ENCODE results near the gene PLPP7.

The PLPP7 gene

GRCh38 chr9:131252120-131252519 is 37.4 kb upstream of the PLPP7 start:
- Histone ChIP-seq H3K23ac (ENCODE audit: low read length in 2 of 2) (no peak overlapping the region), H3K27me3 (ENCODE audit: control insufficient read depth in 1 of 2, insufficient read depth in 1 of 2, low read length in 2 of 2) (no peaks in the 10 kb centered on the region), H4K91ac (ENCODE audit: low read length) (peak overlapping the region; percentile 35), H3K36me3 (ENCODE audit: control insufficient read depth in 1 of 2, insufficient read depth in 2 of 2, low read depth in 1 of 2, low read length in 2 of 2) (no peaks in the 10 kb centered on the region), H2BK12ac (ENCODE audit: low read length in 2 of 2) (no peak overlapping the region), H3K9ac (ENCODE audit: low read length) (no peak overlapping the region), H3K4me3 (ENCODE audit: insufficient read depth in 1 of 2, low read depth in 1 of 2, low read length in 2 of 2) (no peak overlapping the region), H3K4me2 (ENCODE audit: low read length, poor library complexity, severe bottlenecking) (no peak overlapping the region), H3K4me1 (ENCODE audit: control insufficient read depth, insufficient read depth, low read depth, low read length) (peaks cover 11% of the 10 kb centered on the region), H2AK5ac (ENCODE audit: low read length, severe bottlenecking) (no peak overlapping the region), H2BK5ac (ENCODE audit: low read depth, low read length, poor library complexity, severe bottlenecking) (no peak overlapping the region), H3K27ac (ENCODE audit: low read length, poor library complexity, severe bottlenecking) (no peak overlapping the region), H2BK120ac (ENCODE audit: low read depth, low read length) (no peak overlapping the region), H2AFZ (ENCODE audit: low read depth, low read length) (no peak overlapping the region), H2BK15ac (ENCODE audit: low read depth, poor library complexity, severe bottlenecking) (no peak overlapping the region), H4K8ac (ENCODE audit: low read length) (no peak overlapping the region), H3K18ac (ENCODE audit: low read depth in 1 of 2, low read length in 2 of 2) (no peak overlapping the region), H3K14ac (ENCODE audit: low read length in 2 of 2) (no peak overlapping the region), H3K79me1 (replicated peaks; ENCODE audit: low read length, poor library complexity, severe bottlenecking) (no peaks in the 10 kb centered on the region), H3K4ac (ENCODE audit: low read depth in 1 of 2, low read length in 2 of 2) (no peak overlapping the region), H3K9me3 (ENCODE audit: control insufficient read depth, low read length) (no peaks in the 10 kb centered on the region)
- WGBS, result 96% methylated on average over 23 of the region's 23 CpGs
- DNase-seq, result no peak

- Histone ChIP-seq H3K14ac (ENCODE audit: low read length in 2 of 2) (no peak overlapping the region), H3K9ac (ENCODE audit: low read length) (no peak overlapping the region), H3K23ac (ENCODE audit: low read length in 2 of 2) (peak overlapping the region in 1 of 2 experiments; percentile 32), H4K91ac (ENCODE audit: low read length) (no peak overlapping the region), H3K27me3 (ENCODE audit: control insufficient read depth in 1 of 2, insufficient read depth in 1 of 2, low read length in 2 of 2) (no peaks in the 10 kb centered on the region), H2BK120ac (ENCODE audit: low read depth, low read length) (peak overlapping the region; percentile 7), H3K4me2 (ENCODE audit: low read length, poor library complexity, severe bottlenecking) (no peak overlapping the region), H2BK15ac (ENCODE audit: low read depth, poor library complexity, severe bottlenecking) (peak overlapping the region; percentile 3), H3K4me3 (ENCODE audit: insufficient read depth in 1 of 2, low read depth in 1 of 2, low read length in 2 of 2) (no peak overlapping the region), H2AFZ (ENCODE audit: low read depth, low read length) (no peak overlapping the region), H2BK12ac (ENCODE audit: low read length in 2 of 2) (peak overlapping the region; percentile 38 to 93), H2BK5ac (ENCODE audit: low read depth, low read length, poor library complexity, severe bottlenecking) (no peak overlapping the region), H3K27ac (ENCODE audit: low read length, poor library complexity, severe bottlenecking) (no peak overlapping the region), H3K4ac (ENCODE audit: low read depth in 1 of 2, low read length in 2 of 2) (no peak overlapping the region), H3K9me3 (ENCODE audit: control insufficient read depth, low read length) (no peaks in the 10 kb centered on the region), H3K18ac (ENCODE audit: low read depth in 1 of 2, low read length in 2 of 2) (peak overlapping the region in 1 of 2 experiments; percentile 29), H3K4me1 (ENCODE audit: control insufficient read depth, insufficient read depth, low read depth, low read length) (peaks cover 11% of the 10 kb centered on the region), H3K79me1 (replicated peaks; ENCODE audit: low read length, poor library complexity, severe bottlenecking) (no peaks in the 10 kb centered on the region), H2AK5ac (ENCODE audit: low read length, severe bottlenecking) (no peak overlapping the region), H4K8ac (ENCODE audit: low read length) (peak overlapping the region; percentile 24), H3K36me3 (ENCODE audit: control insufficient read depth in 1 of 2, insufficient read depth in 2 of 2, low read depth in 1 of 2, low read length in 2 of 2) (no peaks in the 10 kb centered on the region)
- DNase-seq, result peak; percentile 68
- WGBS, result 62% methylated on average over 14 of the region's 14 CpGs
Measured at GRCh38 chr9:131253891-131254491, 35.5 kb upstream of the PLPP7 start.

DNA sequence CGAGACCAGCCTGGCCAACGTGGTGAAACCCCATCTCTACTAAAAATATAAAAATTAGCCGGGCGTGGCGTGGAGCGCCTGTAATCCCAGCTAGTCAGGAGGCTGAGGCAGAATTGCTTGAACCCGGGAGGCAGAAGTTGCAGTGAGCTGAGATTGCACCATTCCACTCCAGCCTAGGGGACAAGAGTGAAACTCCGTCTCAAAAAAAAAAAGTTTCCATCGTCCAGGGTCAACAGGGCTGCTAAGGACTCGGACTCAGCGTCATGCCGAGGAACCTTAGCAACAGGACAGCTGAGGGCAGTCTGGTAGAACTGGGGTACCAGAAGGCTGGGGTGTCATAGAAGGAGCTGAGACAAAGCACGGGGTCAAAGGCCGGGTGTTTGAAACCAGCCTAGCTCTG is 34.9 kb upstream of the PLPP7 start:
- Histone ChIP-seq H2AK5ac (ENCODE audit: low read length, severe bottlenecking) (peak overlapping the region; percentile 19), H4K8ac (ENCODE audit: low read length) (peak overlapping the region; percentile 50), H2BK120ac (ENCODE audit: low read depth, low read length) (no peak overlapping the region), H3K18ac (ENCODE audit: low read depth in 1 of 2, low read length in 2 of 2) (peak overlapping the region; percentile 18 to 68), H3K27me3 (ENCODE audit: control insufficient read depth in 1 of 2, insufficient read depth in 1 of 2, low read length in 2 of 2) (no peaks in the 10 kb centered on the region), H3K79me1 (replicated peaks; ENCODE audit: low read length, poor library complexity, severe bottlenecking) (no peaks in the 10 kb centered on the region), H3K4me3 (ENCODE audit: insufficient read depth in 1 of 2, low read depth in 1 of 2, low read length in 2 of 2) (no peak overlapping the region), H3K36me3 (ENCODE audit: control insufficient read depth in 1 of 2, insufficient read depth in 2 of 2, low read depth in 1 of 2, low read length in 2 of 2) (no peaks in the 10 kb centered on the region), H3K23ac (ENCODE audit: low read length in 2 of 2) (no peak overlapping the region), H4K91ac (ENCODE audit: low read length) (no peak overlapping the region), H2AFZ (ENCODE audit: low read depth, low read length) (no peak overlapping the region), H2BK5ac (ENCODE audit: low read depth, low read length, poor library complexity, severe bottlenecking) (no peak overlapping the region), H3K14ac (ENCODE audit: low read length in 2 of 2) (no peak overlapping the region), H3K4me1 (ENCODE audit: control insufficient read depth, insufficient read depth, low read depth, low read length) (peaks cover 11% of the 10 kb centered on the region), H3K4ac (ENCODE audit: low read depth in 1 of 2, low read length in 2 of 2) (peak overlapping the region in 1 of 2 experiments; percentile 24), H3K9me3 (ENCODE audit: control insufficient read depth, low read length) (no peaks in the 10 kb centered on the region), H2BK12ac (ENCODE audit: low read length in 2 of 2) (peak overlapping the region in 1 of 2 experiments; percentile 65), H3K27ac (ENCODE audit: low read length, poor library complexity, severe bottlenecking) (no peak overlapping the region), H3K4me2 (ENCODE audit: low read length, poor library complexity, severe bottlenecking) (no peak overlapping the region), H2BK15ac (ENCODE audit: low read depth, poor library complexity, severe bottlenecking) (no peak overlapping the region), H3K9ac (ENCODE audit: low read length) (no peak overlapping the region)
- 93% methylated on average over 14 of the region's 14 CpGs for WGBS
- no peak for DNase-seq

GRCh38 chr9:131255676-131256197 is 33.8 kb upstream of the PLPP7 start:
- Histone ChIP-seq H2BK12ac (ENCODE audit: low read length in 2 of 2) (peak overlapping the region; percentile 44 to 46), H3K14ac (ENCODE audit: low read length in 2 of 2) (no peak overlapping the region), H3K4me3 (ENCODE audit: insufficient read depth in 1 of 2, low read depth in 1 of 2, low read length in 2 of 2) (peak overlapping the region in 1 of 2 experiments; percentile 56), H3K79me1 (replicated peaks; ENCODE audit: low read length, poor library complexity, severe bottlenecking) (no peaks in the 10 kb centered on the region), H3K36me3 (ENCODE audit: control insufficient read depth in 1 of 2, insufficient read depth in 2 of 2, low read depth in 1 of 2, low read length in 2 of 2) (no peaks in the 10 kb centered on the region), H2BK15ac (ENCODE audit: low read depth, poor library complexity, severe bottlenecking) (peak overlapping the region; percentile 77), H3K4me1 (ENCODE audit: control insufficient read depth, insufficient read depth, low read depth, low read length) (peaks cover 11% of the 10 kb centered on the region), H3K4ac (ENCODE audit: low read depth in 1 of 2, low read length in 2 of 2) (peak overlapping the region; percentile 1 to 20), H4K8ac (ENCODE audit: low read length) (peak overlapping the region; percentile 41), H2AK5ac (ENCODE audit: low read length, severe bottlenecking) (no peak overlapping the region), H2BK120ac (ENCODE audit: low read depth, low read length) (peak overlapping the region; percentile 50), H3K18ac (ENCODE audit: low read depth in 1 of 2, low read length in 2 of 2) (peak overlapping the region; percentile 97 to 99), H4K91ac (ENCODE audit: low read length) (peak overlapping the region; percentile 44), H3K27ac (ENCODE audit: low read length, poor library complexity, severe bottlenecking) (no peak overlapping the region), H2BK5ac (ENCODE audit: low read depth, low read length, poor library complexity, severe bottlenecking) (no peak overlapping the region), H2AFZ (ENCODE audit: low read depth, low read length) (peak overlapping the region; percentile 88), H3K23ac (ENCODE audit: low read length in 2 of 2) (no peak overlapping the region), H3K9me3 (ENCODE audit: control insufficient read depth, low read length) (no peaks in the 10 kb centered on the region), H3K27me3 (ENCODE audit: control insufficient read depth in 1 of 2, insufficient read depth in 1 of 2, low read length in 2 of 2) (no peaks in the 10 kb centered on the region), H3K9ac (ENCODE audit: low read length) (peak overlapping the region; percentile 51), H3K4me2 (ENCODE audit: low read length, poor library complexity, severe bottlenecking) (no peak overlapping the region)
- 88% methylated on average over 8 of the region's 8 CpGs for WGBS
- no peak for DNase-seq

All from mesenchymal stem cell (in vitro differentiated cells and primary cell).